Measurements from ENCODE around the gene NR2F1-AS1.

GRCh38 chr5:93609762-93610161 lies 28.7 kb upstream of the NR2F1-AS1 start:
- TF ChIP-seq RCOR1 (IDR thresholded peaks at IDR 0.05; ENCODE audit: low read depth, low read length) (no peak), RAD21 (conservative IDR thresholded peaks at IDR 0.05 in 1 of 2, IDR thresholded peaks at IDR 0.05 in 1 of 2) (no peak), CTCF (IDR thresholded peaks at IDR 0.05) (no peak), E2F6 (IDR thresholded peaks at IDR 0.05; ENCODE audit: borderline replicate concordance, low read depth) (no peak), MYC (IDR thresholded peaks at IDR 0.05; ENCODE audit: borderline replicate concordance, low read length) (no peak), JUN (IDR thresholded peaks at IDR 0.05) (no peak), SREBF2 (IDR thresholded peaks at IDR 0.05) (no peak), RFX5 (IDR thresholded peaks at IDR 0.05) (no peak), PBX3 (IDR thresholded peaks at IDR 0.05) (no peak), MAZ (IDR thresholded peaks at IDR 0.05; ENCODE audit: borderline replicate concordance, low read depth, low read length) (no peak), POLR2A (IDR thresholded peaks at IDR 0.05; ENCODE audit: low read length) (no peak), HOXA7 (CRISPR knock-in tag; IDR thresholded peaks at IDR 0.05) (no peak), USF2 (IDR thresholded peaks at IDR 0.05) (no peak)

Measured in A549 (cell line).